Breast epithelium (tissue), 3 donors: ENCODE measurements around the gene SLC10A3.

Source experiments
- POLR2A ChIP-seq: fragments of 450-650 bp; IDR thresholded peaks from one replicate; pipeline ENCODE4 v1.6.1; 2016; ENCODE audit warnings: antibody characterized with exemption, mild to moderate bottlenecking, moderate library complexity
- POLR2AphosphoS5 ChIP-seq, 3 donors: sonication (generic); formaldehyde crosslinking; IDR thresholded peaks; one replicate each; pipeline ENCODE4 v1.6.1; 2017; ENCODE audit warnings: antibody characterized with exemption in 3 of 3
- TF ChIP-seq, protein P1 (sequence below), 3 donors: fragments of 450-650 bp; IDR thresholded peaks; one replicate each; pipeline ENCODE4 v1.5.1; 2016 to 2017; ENCODE audit warnings: antibody characterized with exemption in 3 of 3, mild to moderate bottlenecking in 3 of 3, moderate library complexity in 3 of 3

DNA sequence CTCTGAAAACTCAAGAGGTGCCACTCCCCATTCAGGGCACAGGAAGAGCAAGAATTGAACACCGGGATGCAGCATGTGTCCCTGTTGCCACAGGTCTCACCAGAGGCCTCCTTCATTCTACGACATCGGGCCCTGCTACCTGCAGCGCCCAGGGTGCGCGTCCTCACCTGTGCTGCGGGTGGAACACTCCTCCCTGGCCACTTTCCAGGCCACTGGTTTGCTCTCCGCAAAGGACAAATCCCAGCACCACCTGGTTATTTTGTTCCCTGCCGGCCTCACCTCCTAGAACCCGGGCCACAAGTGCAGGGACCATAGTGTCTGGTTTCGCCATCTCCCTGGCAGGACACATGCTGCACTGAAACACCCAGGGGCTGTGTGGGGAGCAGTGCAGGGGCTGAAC lies 39.9 kb upstream of the SLC10A3 start:
- TF ChIP-seq, protein P1, sequence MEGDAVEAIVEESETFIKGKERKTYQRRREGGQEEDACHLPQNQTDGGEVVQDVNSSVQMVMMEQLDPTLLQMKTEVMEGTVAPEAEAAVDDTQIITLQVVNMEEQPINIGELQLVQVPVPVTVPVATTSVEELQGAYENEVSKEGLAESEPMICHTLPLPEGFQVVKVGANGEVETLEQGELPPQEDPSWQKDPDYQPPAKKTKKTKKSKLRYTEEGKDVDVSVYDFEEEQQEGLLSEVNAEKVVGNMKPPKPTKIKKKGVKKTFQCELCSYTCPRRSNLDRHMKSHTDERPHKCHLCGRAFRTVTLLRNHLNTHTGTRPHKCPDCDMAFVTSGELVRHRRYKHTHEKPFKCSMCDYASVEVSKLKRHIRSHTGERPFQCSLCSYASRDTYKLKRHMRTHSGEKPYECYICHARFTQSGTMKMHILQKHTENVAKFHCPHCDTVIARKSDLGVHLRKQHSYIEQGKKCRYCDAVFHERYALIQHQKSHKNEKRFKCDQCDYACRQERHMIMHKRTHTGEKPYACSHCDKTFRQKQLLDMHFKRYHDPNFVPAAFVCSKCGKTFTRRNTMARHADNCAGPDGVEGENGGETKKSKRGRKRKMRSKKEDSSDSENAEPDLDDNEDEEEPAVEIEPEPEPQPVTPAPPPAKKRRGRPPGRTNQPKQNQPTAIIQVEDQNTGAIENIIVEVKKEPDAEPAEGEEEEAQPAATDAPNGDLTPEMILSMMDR (IDR thresholded peaks at IDR 0.05): no peak
- TF ChIP-seq POLR2AphosphoS5 (IDR thresholded peaks at IDR 0.05): no peak
- TF ChIP-seq POLR2A: no peak
